ENCODE measurements around the gene TSPAN33. TPM values are rescaled to one million over a fixed set of nuclear protein-coding genes. Genes with fewer than 3 reads are reported as not detected.

Gene TSPAN33
- total RNA-seq, 3 donors from 2014 or later = 6.2 to 10.6 (median 9.4) TPM

GRCh38 chr7:129122078-129122750, 22.3 kb upstream of the TSPAN33 start:
- Mint-ChIP-seq H3K9me3 (peaks cover 10% of the 10 kb centered on the region), H3K27me3 (ENCODE audit: low read depth) (peaks cover 3% of the 10 kb centered on the region), H3K4me1 (ENCODE audit: low read depth) (peaks cover 10% of the 10 kb centered on the region), H3K4me3 (no peak overlapping the region), H3K36me3 (ENCODE audit: insufficient read depth) (peaks cover 4% of the 10 kb centered on the region)
- DNase-seq = no peak
- no peak for ATAC-seq

DNA sequence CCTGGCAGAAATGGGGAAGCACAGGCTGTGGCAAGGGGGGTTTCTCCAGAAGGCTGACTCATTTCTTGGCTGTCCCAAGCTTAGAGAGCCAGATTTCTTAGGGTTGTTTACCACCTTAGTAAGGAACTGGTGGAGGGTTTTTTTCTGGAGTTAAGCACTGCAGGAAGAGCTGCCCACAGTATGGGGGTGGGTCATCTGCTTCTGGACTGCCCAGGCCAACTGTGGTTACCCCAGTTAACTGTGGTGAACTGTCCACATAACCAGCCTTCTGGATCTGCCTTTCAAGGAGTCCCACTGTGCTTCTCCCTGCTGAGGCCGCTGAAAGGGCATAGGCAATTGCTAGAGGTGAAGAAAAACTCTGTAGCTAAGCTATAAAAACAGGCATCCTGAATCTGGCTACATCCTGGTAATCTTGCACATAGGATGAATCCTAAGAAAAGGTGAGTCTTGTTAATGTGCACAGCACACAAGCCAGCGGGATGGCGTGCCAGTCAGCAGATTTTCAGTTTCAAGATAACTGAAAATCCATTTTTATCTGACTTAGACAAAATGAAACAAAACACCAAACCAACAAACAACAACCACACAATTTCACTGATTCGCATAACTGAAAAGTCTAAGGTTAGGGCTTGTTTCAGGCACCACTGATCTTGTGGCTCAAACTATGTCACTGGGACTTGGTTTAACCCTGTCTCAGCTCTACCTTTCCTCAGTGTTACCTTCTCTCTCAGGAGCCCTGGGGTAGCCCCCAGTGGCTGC, 21.6 kb upstream of the TSPAN33 start:
- DNase-seq (no peak), ATAC-seq (peak; percentile 78 to 83)
- Mint-ChIP-seq H3K27me3 (ENCODE audit: low read depth) (peaks cover 3% of the 10 kb centered on the region), H3K4me3 (no peak overlapping the region), H3K4me1 (ENCODE audit: low read depth) (peaks cover 10% of the 10 kb centered on the region), H3K36me3 (ENCODE audit: insufficient read depth) (peaks cover 4% of the 10 kb centered on the region), H3K9me3 (peaks cover 10% of the 10 kb centered on the region)

DNA sequence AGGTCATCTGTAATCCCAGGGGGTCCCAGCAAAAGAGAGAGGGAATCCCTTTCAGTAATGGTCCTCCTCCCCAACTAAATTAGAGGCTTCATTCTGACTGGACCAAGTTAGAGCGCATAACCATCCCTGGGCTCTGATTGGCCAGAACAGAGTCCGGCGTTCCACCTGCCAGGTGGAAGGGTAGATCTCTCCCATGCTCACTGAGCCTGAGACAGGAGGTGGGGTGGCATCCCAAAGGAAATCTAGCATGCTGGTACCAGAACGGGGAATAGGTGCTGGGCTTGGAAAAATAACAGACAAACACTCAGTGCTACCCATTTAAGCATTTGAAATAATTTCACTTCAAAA, 21.0 kb upstream of the TSPAN33 start:
- H3K9me3 Mint-ChIP-seq = peaks cover 10% of the 10 kb centered on the region
- no peak overlapping the region for H3K4me3 Mint-ChIP-seq
- DNase-seq (no peak), ATAC-seq (no peak)
- H3K27me3 Mint-ChIP-seq (ENCODE audit: low read depth) = peaks cover 3% of the 10 kb centered on the region
- H3K4me1 Mint-ChIP-seq (ENCODE audit: low read depth) = peaks cover 10% of the 10 kb centered on the region
- H3K36me3 Mint-ChIP-seq (ENCODE audit: insufficient read depth) = peaks cover 4% of the 10 kb centered on the region

GRCh38 chr7:129126314-129126713, 18.2 kb upstream of the TSPAN33 start:
- Mint-ChIP-seq H3K4me3 (no peak overlapping the region), H3K36me3 (ENCODE audit: insufficient read depth) (no peaks in the 10 kb centered on the region), H3K9me3 (peaks cover 3% of the 10 kb centered on the region), H3K27me3 (ENCODE audit: low read depth) (no peaks in the 10 kb centered on the region), H3K4me1 (ENCODE audit: low read depth) (peaks cover 10% of the 10 kb centered on the region)
- DNase-seq = no peak
- no peak for ATAC-seq

GRCh38 chr7:129127154-129127553, 17.4 kb upstream of the TSPAN33 start:
- DNase-seq = no peak
- H3K27me3 Mint-ChIP-seq (ENCODE audit: low read depth) = no peaks in the 10 kb centered on the region

GRCh38 chr7:129127601-129128000, 16.9 kb upstream of the TSPAN33 start:
- no peak for DNase-seq
- no peak overlapping the region for H3K4me3 Mint-ChIP-seq
- H3K27me3 Mint-ChIP-seq (ENCODE audit: low read depth) = no peaks in the 10 kb centered on the region
- no peaks in the 10 kb centered on the region for H3K36me3 Mint-ChIP-seq (ENCODE audit: insufficient read depth)
- no peaks in the 10 kb centered on the region for H3K9me3 Mint-ChIP-seq
- H3K4me1 Mint-ChIP-seq (ENCODE audit: low read depth) = peaks cover 4% of the 10 kb centered on the region
- no peak for ATAC-seq

More at GRCh38 chr7:129127154-129127553, 17.4 kb upstream of the TSPAN33 start:
- no peak for ATAC-seq
- peaks cover 4% of the 10 kb centered on the region for H3K4me1 Mint-ChIP-seq (ENCODE audit: low read depth)
- H3K4me3 Mint-ChIP-seq = no peak overlapping the region
- H3K9me3 Mint-ChIP-seq = no peaks in the 10 kb centered on the region
- no peaks in the 10 kb centered on the region for H3K36me3 Mint-ChIP-seq (ENCODE audit: insufficient read depth)

- H3K36me3 Mint-ChIP-seq (ENCODE audit: insufficient read depth) = no peaks in the 10 kb centered on the region
- DNase-seq = no peak
- peaks cover 27% of the 10 kb centered on the region for H3K4me1 Mint-ChIP-seq (ENCODE audit: low read depth)
- ATAC-seq = no peak
- no peak overlapping the region for H3K4me3 Mint-ChIP-seq
- no peaks in the 10 kb centered on the region for H3K9me3 Mint-ChIP-seq
- no peaks in the 10 kb centered on the region for H3K27me3 Mint-ChIP-seq (ENCODE audit: low read depth)
These were observed 10.0 kb upstream of the TSPAN33 start for GRCh38 chr7:129134356-129134987.

GRCh38 chr7:129136887-129137642, 7.4 kb upstream of the TSPAN33 start:
- ATAC-seq (no peak), DNase-seq (no peak)
- Mint-ChIP-seq H3K4me3 (peak overlapping the region; percentile 31), H3K36me3 (ENCODE audit: insufficient read depth) (no peaks in the 10 kb centered on the region), H3K4me1 (ENCODE audit: low read depth) (peaks cover 27% of the 10 kb centered on the region), H3K9me3 (no peaks in the 10 kb centered on the region), H3K27me3 (ENCODE audit: low read depth) (no peaks in the 10 kb centered on the region)

DNA sequence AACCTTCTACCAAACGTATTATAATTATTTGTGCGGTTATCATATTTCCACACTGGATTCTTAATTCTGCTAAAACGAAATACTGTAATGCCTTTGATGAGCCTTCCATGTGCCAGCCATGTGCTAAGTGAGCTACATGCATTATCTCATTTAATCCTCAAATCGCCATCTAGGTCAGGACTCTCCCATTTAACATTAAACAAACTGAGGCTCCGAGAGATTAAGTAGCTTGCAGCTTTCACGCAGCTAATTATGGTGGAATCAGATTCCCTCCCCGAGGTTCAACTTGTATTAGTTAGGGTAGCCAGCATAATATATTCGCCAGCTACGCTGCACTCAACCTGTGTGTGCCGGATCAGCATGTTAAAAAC, 798 bp upstream of the TSPAN33 start:
- Mint-ChIP-seq H3K36me3 (ENCODE audit: insufficient read depth) (no peaks in the 10 kb centered on the region), H3K27me3 (ENCODE audit: low read depth) (peaks cover 26% of the 10 kb centered on the region), H3K9me3 (no peaks in the 10 kb centered on the region), H3K4me3 (peak overlapping the region; percentile 91), H3K4me1 (ENCODE audit: low read depth) (peaks cover 16% of the 10 kb centered on the region)
- no peak for DNase-seq
- no peak for ATAC-seq

DNA sequence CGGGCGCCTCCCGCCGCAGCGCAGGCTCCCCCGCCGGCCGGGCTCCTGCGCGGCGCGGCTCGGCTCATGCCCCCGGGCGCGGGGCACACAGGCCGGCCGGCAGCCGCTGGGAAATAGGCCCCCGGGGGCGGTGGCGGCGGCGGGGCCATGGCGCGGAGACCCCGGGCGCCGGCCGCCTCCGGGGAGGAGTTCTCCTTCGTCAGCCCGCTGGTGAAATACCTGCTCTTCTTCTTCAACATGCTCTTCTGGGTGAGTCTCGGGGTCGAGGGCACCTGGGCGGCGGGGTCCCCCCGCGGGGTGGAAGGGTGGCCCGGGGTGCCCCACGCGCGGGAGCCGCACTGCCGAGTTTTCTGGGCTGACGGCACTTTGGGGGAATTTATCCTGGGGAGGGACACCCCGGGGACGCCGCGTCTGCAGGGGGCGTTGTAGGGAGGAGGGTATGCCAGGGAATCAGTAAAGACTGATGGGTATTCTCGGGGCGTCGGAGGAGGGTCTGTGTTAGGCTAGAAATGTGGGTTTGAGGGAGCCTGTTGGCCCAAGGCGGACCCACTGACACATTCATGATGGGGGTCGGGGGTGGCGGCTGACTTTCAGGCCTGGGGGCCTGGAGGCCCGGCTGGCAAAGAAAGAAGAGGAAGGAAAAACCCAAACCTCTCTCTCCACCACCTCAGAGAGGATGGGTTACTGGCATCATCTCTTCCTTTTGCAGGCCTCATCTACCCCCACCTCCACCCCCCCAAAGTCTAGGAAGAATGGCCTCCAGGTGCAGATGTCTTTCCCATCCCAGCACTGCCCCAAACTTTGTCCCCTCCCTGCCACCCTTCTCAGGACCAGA, 544 bp downstream of the TSPAN33 start:
- H3K27me3 Mint-ChIP-seq (ENCODE audit: low read depth) = peaks cover 28% of the 10 kb centered on the region
- H3K36me3 Mint-ChIP-seq (ENCODE audit: insufficient read depth) = no peaks in the 10 kb centered on the region
- H3K4me1 Mint-ChIP-seq (ENCODE audit: low read depth) = peaks cover 16% of the 10 kb centered on the region
- ATAC-seq (peak; percentile 61 to 65), DNase-seq (no peak)
- peak overlapping the region; percentile 81 for H3K4me3 Mint-ChIP-seq
- H3K9me3 Mint-ChIP-seq = no peaks in the 10 kb centered on the region

- H3K9me3 Mint-ChIP-seq = no peaks in the 10 kb centered on the region
- ATAC-seq (no peak), DNase-seq (no peak)
- H3K27me3 Mint-ChIP-seq (ENCODE audit: low read depth) = peaks cover 28% of the 10 kb centered on the region
- peak overlapping the region; percentile 81 for H3K4me3 Mint-ChIP-seq
- H3K4me1 Mint-ChIP-seq (ENCODE audit: low read depth) = peaks cover 16% of the 10 kb centered on the region
- H3K36me3 Mint-ChIP-seq (ENCODE audit: insufficient read depth) = no peaks in the 10 kb centered on the region
These were observed 1.9 kb downstream of the TSPAN33 start for GRCh38 chr7:129146237-129146979.

DNA sequence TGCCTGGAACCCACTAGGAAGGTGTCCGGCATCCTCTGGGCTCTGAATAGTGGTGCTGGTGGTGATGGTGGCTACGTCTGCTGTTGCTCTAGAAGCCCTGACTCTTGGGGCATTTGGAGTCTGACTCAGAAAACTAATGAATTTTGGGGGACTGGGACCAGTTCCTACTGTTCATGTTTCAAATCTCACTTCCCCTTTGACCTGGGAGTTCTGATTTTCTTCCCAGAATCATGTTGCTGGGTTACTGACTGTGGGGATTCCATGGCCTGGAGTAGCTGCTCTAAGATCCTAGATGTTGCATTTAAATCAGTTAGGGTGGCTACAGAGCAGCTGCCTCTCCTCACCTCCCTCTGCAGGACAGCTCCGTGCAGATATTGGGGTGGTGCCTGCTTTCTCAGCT, 3.2 kb downstream of the TSPAN33 start:
- DNase-seq (no peak), ATAC-seq (no peak)
- H3K27me3 Mint-ChIP-seq (ENCODE audit: low read depth) = peaks cover 28% of the 10 kb centered on the region
- no peaks in the 10 kb centered on the region for H3K9me3 Mint-ChIP-seq
- no peaks in the 10 kb centered on the region for H3K36me3 Mint-ChIP-seq (ENCODE audit: insufficient read depth)
- peaks cover 16% of the 10 kb centered on the region for H3K4me1 Mint-ChIP-seq (ENCODE audit: low read depth)
- no peak overlapping the region for H3K4me3 Mint-ChIP-seq

DNA sequence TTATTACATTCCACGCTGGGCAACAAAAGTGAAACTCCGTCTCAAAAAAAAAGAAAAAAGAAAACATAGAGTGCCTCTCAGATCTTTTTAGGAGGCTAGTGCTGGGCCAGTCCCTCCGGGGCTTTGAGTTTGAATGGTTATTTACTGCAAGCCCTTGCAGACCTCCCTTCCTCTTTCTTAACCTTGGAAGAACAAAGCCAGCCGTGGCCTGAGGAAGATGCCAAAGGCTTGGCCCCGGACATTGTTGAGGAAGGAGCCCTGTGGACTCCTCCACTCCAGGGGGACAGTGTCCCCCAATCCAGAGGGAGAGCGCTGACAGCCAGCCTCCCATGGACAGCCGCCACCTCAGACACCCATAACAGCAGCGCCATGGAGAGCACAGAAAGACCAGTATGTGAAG, 5.0 kb downstream of the TSPAN33 start:
- ATAC-seq (no peak), DNase-seq (no peak)
- Mint-ChIP-seq H3K4me3 (no peak overlapping the region), H3K27me3 (ENCODE audit: low read depth) (peaks cover 14% of the 10 kb centered on the region), H3K4me1 (ENCODE audit: low read depth) (peaks cover 6% of the 10 kb centered on the region), H3K36me3 (ENCODE audit: insufficient read depth) (no peaks in the 10 kb centered on the region), H3K9me3 (no peaks in the 10 kb centered on the region)

Measured in activated T-cell treated with anti-CD3 and anti-CD28 coated beads, Interleukin-2, amount 50 U/mL, for 4 hours (primary cell).